K562 treated with DMSO at 1 percent for 24 hours (cell line): ENCODE results near the gene LRCOL1. TPM values are rescaled to one million over a fixed set of nuclear protein-coding genes. Genes with fewer than 3 reads are reported as not detected.

ENCODE experiments used
- total RNA-seq: library from RNA; unstranded; fragments of 300-600 nt; gene quantifications from 2 replicates; pipeline ENCODE4 v1.2.3, GENCODE V29; 2022; ENCODE audit warnings: low read depth; ENCODE audit not compliant: insufficient read depth

LRCOL1 gene
- total RNA-seq: not detected in 2 replicates

DNA sequence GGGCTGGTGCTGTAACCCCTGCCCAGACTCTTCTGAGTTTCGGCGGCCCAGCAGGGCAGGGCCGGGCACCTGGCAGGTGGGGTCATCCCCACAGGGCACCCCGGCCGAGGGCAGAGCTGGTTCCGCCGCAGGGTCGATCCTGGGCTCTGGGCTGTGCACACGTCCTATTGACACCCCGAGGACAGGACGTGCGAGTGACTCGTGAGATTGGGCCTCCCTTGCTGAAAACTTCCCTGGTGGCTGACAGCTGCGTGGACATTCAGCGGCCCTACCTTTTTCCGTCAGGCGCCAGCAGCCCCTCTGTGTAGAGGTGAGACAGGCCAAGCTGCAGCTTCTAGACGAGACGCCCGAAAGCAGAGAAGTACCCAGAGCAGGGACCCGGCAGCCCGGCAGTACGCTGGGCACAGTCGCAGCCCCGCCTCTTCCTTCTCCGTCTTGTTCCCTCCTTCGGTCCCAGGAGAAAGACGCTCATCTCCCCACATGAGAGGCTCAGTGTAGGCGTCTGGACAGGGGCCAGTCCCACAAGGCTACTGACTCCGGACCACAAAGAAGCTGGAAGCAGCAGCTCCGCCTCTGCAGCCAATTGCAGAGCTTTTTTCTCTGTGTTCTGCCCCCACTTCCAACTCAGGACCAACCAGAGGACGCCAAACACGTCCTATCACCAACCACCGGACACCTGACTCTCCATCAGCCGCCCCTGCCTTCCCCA is at the start of gene LRCOL1:
Gene LRCOL1 (minus strand): TSS at position 532 of the 709 bp plus-strand sequence. CDS start 4,331 bp downstream, outside the sequence.

DNA sequence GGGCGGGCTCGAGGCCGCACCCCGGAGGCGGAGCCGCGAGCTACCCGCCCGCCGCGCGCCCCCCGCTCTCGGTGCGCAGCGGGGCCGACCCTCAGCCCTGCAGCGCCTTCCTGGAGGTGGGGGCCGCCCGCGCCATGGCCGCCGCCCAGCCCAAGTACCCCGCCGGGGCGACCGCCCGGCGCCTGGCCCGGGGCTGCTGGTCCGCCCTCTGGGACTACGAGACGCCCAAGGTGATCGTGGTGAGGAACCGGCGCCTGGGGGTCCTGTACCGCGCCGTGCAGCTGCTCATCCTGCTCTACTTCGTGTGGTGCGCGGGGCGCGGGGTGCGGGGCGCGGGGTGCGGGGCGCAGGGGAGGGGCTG is 8.3 kb upstream of the LRCOL1 start, which contains the start of gene P2RX2:
Gene P2RX2 (plus strand): TSS at position 94 of the 361 bp plus-strand sequence. CDS start 41 bp downstream, at position 135.

Other genes starting within 250 kb of the LRCOL1 start
- 52.9 and 102 TPM in 2 replicates for gene FBRSL1, start 120.4 kb downstream of the LRCOL1 start, total RNA-seq
- gene P2RX2, start 8.2 kb upstream of the LRCOL1 start, total RNA-seq: 0.56 and 0.63 TPM in 2 replicates
- 55.8 and 59.3 TPM in 2 replicates for gene POLE, start 76.8 kb upstream of the LRCOL1 start, total RNA-seq
- gene PXMP2, start 77.0 kb upstream of the LRCOL1 start, total RNA-seq: 59.1 and 61.4 TPM in 2 replicates
- gene PGAM5, start 100.3 kb upstream of the LRCOL1 start, total RNA-seq: 28.8 and 28.9 TPM in 2 replicates
- gene ANKLE2, start 151.2 kb upstream of the LRCOL1 start, total RNA-seq: 32.4 and 32.7 TPM in 2 replicates
- 23.3 and 25.6 TPM in 2 replicates for gene GOLGA3, start 218.3 kb upstream of the LRCOL1 start, total RNA-seq